ENCODE measurements around the gene ZNFX1.

Gene ZNFX1

GRCh38 chr20:49210757-49211110 is 67.1 kb downstream of the ZNFX1 start:
- H3K4me1 ChIP-seq (ENCODE audit: insufficient read depth, low read length, poor library complexity, severe bottlenecking): no peaks in the 10 kb centered on the region
- TF ChIP-seq EZH2phosphoT487 (IDR thresholded peaks at IDR 0.05; ENCODE audit: borderline replicate concordance) (no peak), CTCF (conservative IDR thresholded peaks at IDR 0.05; ENCODE audit: low read length) (no peak)
- no peak overlapping the region for H2AFZ ChIP-seq (ENCODE audit: low read length)
- H3K9me2 ChIP-seq (replicated peaks; ENCODE audit: low read depth, low read length): no peaks in the 10 kb centered on the region
- H3F3A ChIP-seq (ENCODE audit: low read depth): no peaks in the 10 kb centered on the region
- H3K79me2 ChIP-seq (ENCODE audit: insufficient read depth, low read length): no peaks in the 10 kb centered on the region
- H3K9me3 ChIP-seq (ENCODE audit: insufficient read depth, low read depth, low read length): no peaks in the 10 kb centered on the region
- H3K36me3 ChIP-seq (ENCODE audit: insufficient read depth, low read length): no peaks in the 10 kb centered on the region
- no peak overlapping the region for H3K4me2 ChIP-seq (ENCODE audit: low read depth, low read length, poor library complexity, severe bottlenecking)
- H3K4me3 ChIP-seq (ENCODE audit: low read length, poor library complexity, severe bottlenecking): no peak overlapping the region
- no peaks in the 10 kb centered on the region for H3K27me3 ChIP-seq (ENCODE audit: insufficient read depth, low read length, poor library complexity, severe bottlenecking)
- H4K20me1 ChIP-seq (ENCODE audit: insufficient read depth, low read length, poor library complexity, severe bottlenecking): no peaks in the 10 kb centered on the region
- no peak overlapping the region for H3K9ac ChIP-seq (ENCODE audit: low read depth, low read length, poor library complexity, severe bottlenecking)

- TF ChIP-seq EZH2phosphoT487 (IDR thresholded peaks at IDR 0.05; ENCODE audit: borderline replicate concordance) (no peak), CTCF (conservative IDR thresholded peaks at IDR 0.05; ENCODE audit: low read length) (no peak)
- no peak overlapping the region for H3K4me2 ChIP-seq (ENCODE audit: low read depth, low read length, poor library complexity, severe bottlenecking)
- H3K79me2 ChIP-seq (ENCODE audit: insufficient read depth, low read length): no peaks in the 10 kb centered on the region
- no peak overlapping the region for H2AFZ ChIP-seq (ENCODE audit: low read length)
- H3K36me3 ChIP-seq (ENCODE audit: insufficient read depth, low read length): no peaks in the 10 kb centered on the region
- no peaks in the 10 kb centered on the region for H3K9me2 ChIP-seq (replicated peaks; ENCODE audit: low read depth, low read length)
- H4K20me1 ChIP-seq (ENCODE audit: insufficient read depth, low read length, poor library complexity, severe bottlenecking): no peaks in the 10 kb centered on the region
- no peak overlapping the region for H3K4me3 ChIP-seq (ENCODE audit: low read length, poor library complexity, severe bottlenecking)
- no peaks in the 10 kb centered on the region for H3K4me1 ChIP-seq (ENCODE audit: insufficient read depth, low read length, poor library complexity, severe bottlenecking)
- no peak overlapping the region for H3K9ac ChIP-seq (ENCODE audit: low read depth, low read length, poor library complexity, severe bottlenecking)
- H3K9me3 ChIP-seq (ENCODE audit: insufficient read depth, low read depth, low read length): no peaks in the 10 kb centered on the region
- no peaks in the 10 kb centered on the region for H3K27me3 ChIP-seq (ENCODE audit: insufficient read depth, low read length, poor library complexity, severe bottlenecking)
- no peaks in the 10 kb centered on the region for H3F3A ChIP-seq (ENCODE audit: low read depth)
Observed at GRCh38 chr20:49210101-49210756, 67.6 kb downstream of the ZNFX1 start.

- H3K4me1 ChIP-seq (ENCODE audit: insufficient read depth, low read length, poor library complexity, severe bottlenecking): no peaks in the 10 kb centered on the region
Observed at GRCh38 chr20:49207076-49207475, 70.8 kb downstream of the ZNFX1 start.

More at GRCh38 chr20:49207076-49207475, 70.8 kb downstream of the ZNFX1 start:
- TF ChIP-seq EZH2phosphoT487 (IDR thresholded peaks at IDR 0.05; ENCODE audit: borderline replicate concordance) (no peak), CTCF (conservative IDR thresholded peaks at IDR 0.05; ENCODE audit: low read length) (peak; percentile 54)
- Histone ChIP-seq H3K9me3 (ENCODE audit: insufficient read depth, low read depth, low read length) (no peaks in the 10 kb centered on the region), H3K79me2 (ENCODE audit: insufficient read depth, low read length) (no peaks in the 10 kb centered on the region), H3K36me3 (ENCODE audit: insufficient read depth, low read length) (no peaks in the 10 kb centered on the region), H3F3A (ENCODE audit: low read depth) (no peaks in the 10 kb centered on the region), H2AFZ (ENCODE audit: low read length) (no peak overlapping the region), H3K9me2 (replicated peaks; ENCODE audit: low read depth, low read length) (no peaks in the 10 kb centered on the region), H4K20me1 (ENCODE audit: insufficient read depth, low read length, poor library complexity, severe bottlenecking) (no peaks in the 10 kb centered on the region), H3K9ac (ENCODE audit: low read depth, low read length, poor library complexity, severe bottlenecking) (no peak overlapping the region), H3K4me2 (ENCODE audit: low read depth, low read length, poor library complexity, severe bottlenecking) (no peak overlapping the region), H3K4me3 (ENCODE audit: low read length, poor library complexity, severe bottlenecking) (no peak overlapping the region), H3K27me3 (ENCODE audit: insufficient read depth, low read length, poor library complexity, severe bottlenecking) (no peaks in the 10 kb centered on the region)

Data from Loucy (cell line).